ENCODE data around the gene BCL7B. TPM values are rescaled to one million over a fixed set of nuclear protein-coding genes. Genes with fewer than 3 reads are reported as not detected.
A peak's percentile ranks its signal among the peaks of the same experiment; 100 is the strongest.

BCL7B gene
- total and polyA plus RNA-seq, 2 of the 13 experiments (the other 11 are each of a cell fraction or from before 2014, with no cell fraction given) = 24.3 to 38.2 TPM

DNA sequence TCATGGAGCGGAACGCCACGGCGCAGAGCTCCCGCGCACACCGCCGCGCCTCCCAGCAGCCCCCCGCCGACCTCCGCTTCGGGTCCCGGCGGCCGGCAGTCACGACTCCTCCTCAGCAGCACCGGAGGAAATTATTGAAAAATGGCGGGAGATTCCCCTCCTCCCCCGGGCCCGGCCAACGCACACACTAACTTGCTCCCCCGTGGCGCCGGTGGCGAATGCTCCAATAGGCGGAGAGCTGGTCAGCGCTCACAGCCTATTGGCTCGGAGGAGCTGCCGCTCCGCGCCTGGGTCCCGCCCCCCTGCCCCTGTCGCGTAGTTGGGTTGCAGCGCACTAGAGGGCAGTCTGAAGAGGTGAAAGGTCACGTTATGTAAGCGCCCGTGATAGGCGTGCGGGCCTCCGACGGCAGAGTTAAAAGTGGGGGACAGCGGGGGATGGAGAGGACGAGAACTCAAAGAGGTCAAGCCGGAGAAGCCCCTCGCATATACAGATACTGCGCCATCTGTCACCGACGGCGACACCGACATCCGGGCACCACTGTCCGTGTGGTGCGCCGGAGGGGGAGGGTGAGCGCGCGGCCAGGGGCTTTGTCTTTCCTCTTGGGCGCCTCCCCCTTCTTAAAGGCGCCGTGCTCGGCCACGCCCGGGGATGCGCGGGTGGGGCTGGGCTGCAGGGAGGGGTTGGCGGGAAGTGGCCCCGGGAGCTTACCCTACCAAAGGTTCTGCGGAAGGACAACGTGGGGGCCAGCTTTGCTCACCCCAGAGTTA lies 35.2 kb downstream of the BCL7B start, which contains the start of gene BAZ1B (continued):
- TF ChIP-seq TRIM24 (CRISPR knock-in tag; IDR thresholded peaks at IDR 0.05) (no peak), MIER3 (CRISPR knock-in tag; IDR thresholded peaks at IDR 0.05; ENCODE audit: borderline replicate concordance) (peak; percentile 86), ZSCAN25 (CRISPR knock-in tag; IDR thresholded peaks at IDR 0.05) (peak; percentile 96), TCF7 (IDR thresholded peaks at IDR 0.05; ENCODE audit: low read depth) (0 out of 2 replicates have a peak, but pooled peaks have one; percentile 19), TBL1XR1 (IDR thresholded peaks at IDR 0.05; ENCODE audit: borderline replicate concordance, low read length, partially characterized antibody) (no peak), JUND (CRISPR knock-in tag; IDR thresholded peaks at IDR 0.05) (no peak)
- TF ChIP-seq, protein P1, sequence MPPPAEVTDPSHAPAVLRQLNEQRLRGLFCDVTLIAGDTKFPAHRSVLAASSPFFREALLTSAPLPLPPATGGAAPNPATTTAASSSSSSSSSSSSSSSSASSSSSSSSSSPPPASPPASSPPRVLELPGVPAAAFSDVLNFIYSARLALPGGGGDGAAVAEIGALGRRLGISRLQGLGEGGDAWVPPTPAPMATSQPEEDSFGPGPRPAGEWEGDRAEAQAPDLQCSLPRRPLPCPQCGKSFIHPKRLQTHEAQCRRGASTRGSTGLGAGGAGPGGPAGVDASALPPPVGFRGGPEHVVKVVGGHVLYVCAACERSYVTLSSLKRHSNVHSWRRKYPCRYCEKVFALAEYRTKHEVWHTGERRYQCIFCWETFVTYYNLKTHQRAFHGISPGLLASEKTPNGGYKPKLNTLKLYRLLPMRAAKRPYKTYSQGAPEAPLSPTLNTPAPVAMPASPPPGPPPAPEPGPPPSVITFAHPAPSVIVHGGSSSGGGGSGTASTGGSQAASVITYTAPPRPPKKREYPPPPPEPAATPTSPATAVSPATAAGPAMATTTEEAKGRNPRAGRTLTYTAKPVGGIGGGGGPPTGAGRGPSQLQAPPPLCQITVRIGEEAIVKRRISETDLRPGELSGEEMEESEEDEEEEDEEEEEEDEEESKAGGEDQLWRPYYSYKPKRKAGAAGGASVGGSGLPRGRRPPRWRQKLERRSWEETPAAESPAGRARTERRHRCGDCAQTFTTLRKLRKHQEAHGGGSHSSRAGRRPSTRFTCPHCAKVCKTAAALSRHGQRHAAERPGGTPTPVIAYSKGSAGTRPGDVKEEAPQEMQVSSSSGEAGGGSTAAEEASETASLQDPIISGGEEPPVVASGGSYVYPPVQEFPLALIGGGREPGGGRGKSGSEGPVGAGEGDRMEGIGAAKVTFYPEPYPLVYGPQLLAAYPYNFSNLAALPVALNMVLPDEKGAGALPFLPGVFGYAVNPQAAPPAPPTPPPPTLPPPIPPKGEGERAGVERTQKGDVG (CRISPR knock-in tag; IDR thresholded peaks at IDR 0.05; ENCODE audit: borderline replicate concordance) = peak; percentile 52
- TF ChIP-seq, protein P2, sequence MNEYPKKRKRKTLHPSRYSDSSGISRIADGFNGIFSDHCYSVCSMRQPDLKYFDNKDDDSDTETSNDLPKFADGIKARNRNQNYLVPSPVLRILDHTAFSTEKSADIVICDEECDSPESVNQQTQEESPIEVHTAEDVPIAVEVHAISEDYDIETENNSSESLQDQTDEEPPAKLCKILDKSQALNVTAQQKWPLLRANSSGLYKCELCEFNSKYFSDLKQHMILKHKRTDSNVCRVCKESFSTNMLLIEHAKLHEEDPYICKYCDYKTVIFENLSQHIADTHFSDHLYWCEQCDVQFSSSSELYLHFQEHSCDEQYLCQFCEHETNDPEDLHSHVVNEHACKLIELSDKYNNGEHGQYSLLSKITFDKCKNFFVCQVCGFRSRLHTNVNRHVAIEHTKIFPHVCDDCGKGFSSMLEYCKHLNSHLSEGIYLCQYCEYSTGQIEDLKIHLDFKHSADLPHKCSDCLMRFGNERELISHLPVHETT (CRISPR knock-in tag; conservative IDR thresholded peaks at IDR 0.05) = peak; percentile 82
- TF ChIP-seq, protein P3, sequence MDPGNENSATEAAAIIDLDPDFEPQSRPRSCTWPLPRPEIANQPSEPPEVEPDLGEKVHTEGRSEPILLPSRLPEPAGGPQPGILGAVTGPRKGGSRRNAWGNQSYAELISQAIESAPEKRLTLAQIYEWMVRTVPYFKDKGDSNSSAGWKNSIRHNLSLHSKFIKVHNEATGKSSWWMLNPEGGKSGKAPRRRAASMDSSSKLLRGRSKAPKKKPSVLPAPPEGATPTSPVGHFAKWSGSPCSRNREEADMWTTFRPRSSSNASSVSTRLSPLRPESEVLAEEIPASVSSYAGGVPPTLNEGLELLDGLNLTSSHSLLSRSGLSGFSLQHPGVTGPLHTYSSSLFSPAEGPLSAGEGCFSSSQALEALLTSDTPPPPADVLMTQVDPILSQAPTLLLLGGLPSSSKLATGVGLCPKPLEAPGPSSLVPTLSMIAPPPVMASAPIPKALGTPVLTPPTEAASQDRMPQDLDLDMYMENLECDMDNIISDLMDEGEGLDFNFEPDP (CRISPR knock-in tag; conservative IDR thresholded peaks at IDR 0.05) = 0 out of 2 replicates have a peak, but pooled peaks have one; percentile 81
- TF ChIP-seq, protein P4, sequence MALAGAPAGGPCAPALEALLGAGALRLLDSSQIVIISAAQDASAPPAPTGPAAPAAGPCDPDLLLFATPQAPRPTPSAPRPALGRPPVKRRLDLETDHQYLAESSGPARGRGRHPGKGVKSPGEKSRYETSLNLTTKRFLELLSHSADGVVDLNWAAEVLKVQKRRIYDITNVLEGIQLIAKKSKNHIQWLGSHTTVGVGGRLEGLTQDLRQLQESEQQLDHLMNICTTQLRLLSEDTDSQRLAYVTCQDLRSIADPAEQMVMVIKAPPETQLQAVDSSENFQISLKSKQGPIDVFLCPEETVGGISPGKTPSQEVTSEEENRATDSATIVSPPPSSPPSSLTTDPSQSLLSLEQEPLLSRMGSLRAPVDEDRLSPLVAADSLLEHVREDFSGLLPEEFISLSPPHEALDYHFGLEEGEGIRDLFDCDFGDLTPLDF (CRISPR knock-in tag; IDR thresholded peaks at IDR 0.05) = peak; percentile 63; the same call in 1 of the 2 replicates
- TF ChIP-seq, protein P5, sequence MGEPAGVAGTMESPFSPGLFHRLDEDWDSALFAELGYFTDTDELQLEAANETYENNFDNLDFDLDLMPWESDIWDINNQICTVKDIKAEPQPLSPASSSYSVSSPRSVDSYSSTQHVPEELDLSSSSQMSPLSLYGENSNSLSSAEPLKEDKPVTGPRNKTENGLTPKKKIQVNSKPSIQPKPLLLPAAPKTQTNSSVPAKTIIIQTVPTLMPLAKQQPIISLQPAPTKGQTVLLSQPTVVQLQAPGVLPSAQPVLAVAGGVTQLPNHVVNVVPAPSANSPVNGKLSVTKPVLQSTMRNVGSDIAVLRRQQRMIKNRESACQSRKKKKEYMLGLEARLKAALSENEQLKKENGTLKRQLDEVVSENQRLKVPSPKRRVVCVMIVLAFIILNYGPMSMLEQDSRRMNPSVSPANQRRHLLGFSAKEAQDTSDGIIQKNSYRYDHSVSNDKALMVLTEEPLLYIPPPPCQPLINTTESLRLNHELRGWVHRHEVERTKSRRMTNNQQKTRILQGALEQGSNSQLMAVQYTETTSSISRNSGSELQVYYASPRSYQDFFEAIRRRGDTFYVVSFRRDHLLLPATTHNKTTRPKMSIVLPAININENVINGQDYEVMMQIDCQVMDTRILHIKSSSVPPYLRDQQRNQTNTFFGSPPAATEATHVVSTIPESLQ (CRISPR knock-in tag; conservative IDR thresholded peaks at IDR 0.05) = no peak
- TF ChIP-seq, protein P6, sequence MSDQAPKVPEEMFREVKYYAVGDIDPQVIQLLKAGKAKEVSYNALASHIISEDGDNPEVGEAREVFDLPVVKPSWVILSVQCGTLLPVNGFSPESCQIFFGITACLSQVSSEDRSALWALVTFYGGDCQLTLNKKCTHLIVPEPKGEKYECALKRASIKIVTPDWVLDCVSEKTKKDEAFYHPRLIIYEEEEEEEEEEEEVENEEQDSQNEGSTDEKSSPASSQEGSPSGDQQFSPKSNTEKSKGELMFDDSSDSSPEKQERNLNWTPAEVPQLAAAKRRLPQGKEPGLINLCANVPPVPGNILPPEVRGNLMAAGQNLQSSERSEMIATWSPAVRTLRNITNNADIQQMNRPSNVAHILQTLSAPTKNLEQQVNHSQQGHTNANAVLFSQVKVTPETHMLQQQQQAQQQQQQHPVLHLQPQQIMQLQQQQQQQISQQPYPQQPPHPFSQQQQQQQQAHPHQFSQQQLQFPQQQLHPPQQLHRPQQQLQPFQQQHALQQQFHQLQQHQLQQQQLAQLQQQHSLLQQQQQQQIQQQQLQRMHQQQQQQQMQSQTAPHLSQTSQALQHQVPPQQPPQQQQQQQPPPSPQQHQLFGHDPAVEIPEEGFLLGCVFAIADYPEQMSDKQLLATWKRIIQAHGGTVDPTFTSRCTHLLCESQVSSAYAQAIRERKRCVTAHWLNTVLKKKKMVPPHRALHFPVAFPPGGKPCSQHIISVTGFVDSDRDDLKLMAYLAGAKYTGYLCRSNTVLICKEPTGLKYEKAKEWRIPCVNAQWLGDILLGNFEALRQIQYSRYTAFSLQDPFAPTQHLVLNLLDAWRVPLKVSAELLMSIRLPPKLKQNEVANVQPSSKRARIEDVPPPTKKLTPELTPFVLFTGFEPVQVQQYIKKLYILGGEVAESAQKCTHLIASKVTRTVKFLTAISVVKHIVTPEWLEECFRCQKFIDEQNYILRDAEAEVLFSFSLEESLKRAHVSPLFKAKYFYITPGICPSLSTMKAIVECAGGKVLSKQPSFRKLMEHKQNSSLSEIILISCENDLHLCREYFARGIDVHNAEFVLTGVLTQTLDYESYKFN (CRISPR knock-in tag; conservative IDR thresholded peaks at IDR 0.05) = peak; percentile 68
